ENCODE measurements around the gene AHDC1. TPM values are rescaled to one million over a fixed set of nuclear protein-coding genes. Genes with fewer than 3 reads are reported as not detected.
A peak's percentile ranks its signal among the peaks of the same experiment; 100 is the strongest.

AHDC1 gene, protein sequence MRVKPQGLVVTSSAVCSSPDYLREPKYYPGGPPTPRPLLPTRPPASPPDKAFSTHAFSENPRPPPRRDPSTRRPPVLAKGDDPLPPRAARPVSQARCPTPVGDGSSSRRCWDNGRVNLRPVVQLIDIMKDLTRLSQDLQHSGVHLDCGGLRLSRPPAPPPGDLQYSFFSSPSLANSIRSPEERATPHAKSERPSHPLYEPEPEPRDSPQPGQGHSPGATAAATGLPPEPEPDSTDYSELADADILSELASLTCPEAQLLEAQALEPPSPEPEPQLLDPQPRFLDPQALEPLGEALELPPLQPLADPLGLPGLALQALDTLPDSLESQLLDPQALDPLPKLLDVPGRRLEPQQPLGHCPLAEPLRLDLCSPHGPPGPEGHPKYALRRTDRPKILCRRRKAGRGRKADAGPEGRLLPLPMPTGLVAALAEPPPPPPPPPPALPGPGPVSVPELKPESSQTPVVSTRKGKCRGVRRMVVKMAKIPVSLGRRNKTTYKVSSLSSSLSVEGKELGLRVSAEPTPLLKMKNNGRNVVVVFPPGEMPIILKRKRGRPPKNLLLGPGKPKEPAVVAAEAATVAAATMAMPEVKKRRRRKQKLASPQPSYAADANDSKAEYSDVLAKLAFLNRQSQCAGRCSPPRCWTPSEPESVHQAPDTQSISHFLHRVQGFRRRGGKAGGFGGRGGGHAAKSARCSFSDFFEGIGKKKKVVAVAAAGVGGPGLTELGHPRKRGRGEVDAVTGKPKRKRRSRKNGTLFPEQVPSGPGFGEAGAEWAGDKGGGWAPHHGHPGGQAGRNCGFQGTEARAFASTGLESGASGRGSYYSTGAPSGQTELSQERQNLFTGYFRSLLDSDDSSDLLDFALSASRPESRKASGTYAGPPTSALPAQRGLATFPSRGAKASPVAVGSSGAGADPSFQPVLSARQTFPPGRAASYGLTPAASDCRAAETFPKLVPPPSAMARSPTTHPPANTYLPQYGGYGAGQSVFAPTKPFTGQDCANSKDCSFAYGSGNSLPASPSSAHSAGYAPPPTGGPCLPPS (N-terminal part only)
- total RNA-seq (10 to 100 TPM; 21.9 to 26.4 (median 23.1) TPM), total RNA-seq (4.1 to 27.1 (median 13.0) reads per million in 29 experiments)
- 8.0 TPM for total RNA-seq (2013)

- peak within 1 kb of the TSS; percentile 69 to 76 for H3K4me3 ChIP-seq (ENCODE audit: control insufficient read depth in 1 of 2, extremely low read depth in 1 of 2, low read length in 1 of 2)
- no peaks in the 10 kb centered on the region for H3K9me3 ChIP-seq
- Mint-ChIP-seq H3K27ac (peak within 1 kb of the TSS; percentile 79 to 81), H3K4me3 (peak within 1 kb of the TSS; percentile 86 to 91 (median 90)), H3K36me3 (no peaks in the 10 kb centered on the region), H3K4me1 (peaks cover 41 to 51% (median 47%) of the 10 kb centered on the region in 3 donors), H3K9me3 (no peaks in the 10 kb centered on the region), H3K27me3 (no peaks in the 10 kb centered on the region)
- DNase-seq = peak; percentile 77 to 95 (median 91)
- H3K27ac ChIP-seq (ENCODE audit: low read length) = peak within 1 kb of the TSS; percentile 40
- H3K36me3 ChIP-seq (ENCODE audit: control insufficient read depth in 2 of 2, extremely low read depth in 1 of 2, insufficient read depth in 1 of 2, low read length in 1 of 2) = no peaks in the 10 kb centered on the region
- H3K4me1 ChIP-seq (ENCODE audit: control insufficient read depth in 1 of 2, extremely low read depth in 1 of 2, insufficient read depth in 2 of 2, low read length in 2 of 2) = peaks cover 23 to 70% of the 10 kb centered on the region in 2 experiments
- WGBS (ENCODE audit: insufficient coverage) = under 1% methylated on average over 53 of the region's 74 CpGs
- ATAC-seq (replicated peaks in 1 of 4) = peak; percentile 84 to 88 (median 85)
- POLR2A ChIA-PET = interaction anchor here (0.5 to 1.0 kb wide), 5 partner anchors 35 to 1172 kb away, joined by 3 to 4 read pairs (median 3); partner anchors contain the start of gene DHDDS (in 1 of the 2)
- no peaks in the 10 kb centered on the region for H3K27me3 ChIP-seq (replicated peaks in 1 of 2; ENCODE audit: control insufficient read depth in 2 of 2, extremely low read depth in 1 of 2, insufficient read depth in 2 of 2, low read length in 1 of 2)
- CTCF ChIA-PET = interaction anchor here (0.6 to 1.9 kb wide), 14 partner anchors 14 to 495 kb away, joined by 3 to 9 read pairs (median 6); no protein-coding TSS in a partner anchor
Measured at GRCh38 chr1:27603681-27604578, at the start of gene AHDC1. AHDC1 (minus strand) TSS chr1:27604144; CDS start chr1:27552115, 52,029 bp downstream.

DNA sequence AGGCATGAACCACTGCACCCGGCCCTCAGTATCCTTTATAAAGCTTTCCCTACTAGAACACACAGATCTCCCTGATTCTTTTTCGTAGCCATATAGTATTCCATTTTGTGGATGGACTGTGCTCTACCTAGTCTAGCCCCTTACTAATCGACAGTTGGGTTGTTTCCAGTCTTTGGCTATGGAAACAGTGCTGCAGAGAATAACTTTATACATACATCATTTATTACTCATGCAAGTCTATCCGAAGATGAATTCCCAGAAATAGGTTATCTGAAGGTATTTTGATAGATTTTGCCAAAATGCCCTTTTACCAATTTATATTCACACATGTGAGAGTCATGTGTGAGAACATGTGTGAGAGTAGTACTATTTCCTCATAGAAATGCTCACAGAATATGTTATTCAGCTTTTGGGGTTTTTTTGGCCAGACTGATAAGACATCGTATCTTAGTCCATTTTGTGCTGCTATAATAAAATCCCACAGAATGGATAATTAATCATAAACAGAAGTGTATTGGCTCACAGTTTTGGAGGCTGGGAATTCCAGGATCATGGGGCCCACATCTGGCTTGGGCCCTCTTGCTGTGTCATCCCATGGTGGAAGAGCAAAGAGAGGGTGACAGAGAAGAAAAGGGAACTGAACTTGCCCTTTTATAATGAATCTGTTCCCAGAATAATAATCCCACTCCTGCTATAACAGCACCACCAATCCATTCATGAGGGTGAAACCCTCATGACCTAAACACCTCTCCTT, 48.3 kb upstream of the AHDC1 start:
- Mint-ChIP-seq H3K36me3 (no peaks in the 10 kb centered on the region), H3K27me3 (no peaks in the 10 kb centered on the region), H3K27ac (peak overlapping the region in 1 of 2 donors; percentile 39), H3K4me1 (peaks cover 12 to 17% (median 16%) of the 10 kb centered on the region in 3 donors), H3K9me3 (no peaks in the 10 kb centered on the region), H3K4me3 (no peak overlapping the region)
- Histone ChIP-seq H3K27ac (ENCODE audit: low read length) (no peak overlapping the region), H3K4me3 (ENCODE audit: control insufficient read depth in 1 of 2, extremely low read depth in 1 of 2, low read length in 1 of 2) (no peak overlapping the region), H3K4me1 (ENCODE audit: control insufficient read depth in 1 of 2, extremely low read depth in 1 of 2, insufficient read depth in 2 of 2, low read length in 2 of 2) (no peaks in the 10 kb centered on the region), H3K9me3 (no peaks in the 10 kb centered on the region), H3K36me3 (ENCODE audit: control insufficient read depth in 2 of 2, extremely low read depth in 1 of 2, insufficient read depth in 1 of 2, low read length in 1 of 2) (no peaks in the 10 kb centered on the region), H3K27me3 (replicated peaks in 1 of 2; ENCODE audit: control insufficient read depth in 2 of 2, extremely low read depth in 1 of 2, insufficient read depth in 2 of 2, low read length in 1 of 2) (no peaks in the 10 kb centered on the region)
- ATAC-seq (replicated peaks in 1 of 4) (no peak), DNase-seq (no peak)
- ChIA-PET CTCF (interaction anchor here in 1 of 2 donors (0.6 to 1.5 kb wide), 3 partner anchors 10 to 204 kb away, joined by 3 to 5 read pairs (median 5); no protein-coding TSS in a partner anchor), POLR2A (no interaction called here)
- 100% methylated on average over 1 of the region's 5 CpGs for WGBS (ENCODE audit: insufficient coverage)

DNA sequence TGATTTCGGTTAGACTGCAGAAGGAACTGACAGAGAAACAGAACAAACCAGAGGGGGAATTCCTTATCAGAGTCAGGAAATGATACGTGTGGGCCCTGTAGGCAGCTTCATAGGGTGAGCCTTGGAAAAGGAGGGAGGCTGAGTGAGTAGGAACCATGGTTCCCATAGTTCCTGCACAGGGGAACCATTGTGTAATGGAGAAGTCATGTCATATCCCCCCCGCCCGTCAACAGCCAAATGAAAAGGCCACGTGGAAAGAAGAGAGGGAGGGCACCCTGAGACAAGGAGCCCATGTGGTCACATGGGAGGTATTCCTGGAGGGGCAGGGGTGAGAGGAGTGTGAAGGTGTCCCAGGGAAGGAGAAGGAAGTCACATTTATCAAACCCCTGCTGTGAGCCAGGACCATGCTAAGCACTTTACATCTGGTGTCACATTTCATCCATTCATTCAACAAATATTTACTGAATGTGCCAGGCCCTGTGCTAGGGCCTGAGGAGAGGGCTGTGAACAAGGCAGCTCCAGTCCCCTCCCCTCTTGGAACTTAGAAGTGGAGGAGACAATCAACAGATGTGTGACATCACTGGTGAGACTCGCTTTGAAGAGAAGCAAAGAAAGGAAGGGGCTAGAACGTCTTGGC, 46.7 kb upstream of the AHDC1 start:
- POLR2A ChIA-PET = no interaction called here
- no peaks in the 10 kb centered on the region for H3K4me1 ChIP-seq (ENCODE audit: control insufficient read depth in 1 of 2, extremely low read depth in 1 of 2, insufficient read depth in 2 of 2, low read length in 2 of 2)
- ATAC-seq (replicated peaks in 1 of 4) (peak in 1 of 4 experiments; percentile 39), DNase-seq (no peak)
- CTCF ChIA-PET = interaction anchor here in 1 of 2 donors (0.6 to 1.3 kb wide), 3 partner anchors 12 to 608 kb away, joined by 3 to 6 read pairs (median 3); no protein-coding TSS in a partner anchor
- Mint-ChIP-seq H3K4me3 (no peak overlapping the region), H3K27me3 (no peaks in the 10 kb centered on the region), H3K27ac (peak overlapping the region; percentile 8 to 17), H3K4me1 (peaks cover 12 to 29% (median 16%) of the 10 kb centered on the region in 3 donors), H3K9me3 (no peaks in the 10 kb centered on the region), H3K36me3 (no peaks in the 10 kb centered on the region)
- H3K4me3 ChIP-seq (ENCODE audit: control insufficient read depth in 1 of 2, extremely low read depth in 1 of 2, low read length in 1 of 2) = no peak overlapping the region
- no peak overlapping the region for H3K27ac ChIP-seq (ENCODE audit: low read length)
- H3K36me3 ChIP-seq (ENCODE audit: control insufficient read depth in 2 of 2, extremely low read depth in 1 of 2, insufficient read depth in 1 of 2, low read length in 1 of 2) = no peaks in the 10 kb centered on the region
- 66% methylated on average over 7 of the region's 7 CpGs for WGBS (ENCODE audit: insufficient coverage)
- no peaks in the 10 kb centered on the region for H3K9me3 ChIP-seq
- H3K27me3 ChIP-seq (replicated peaks in 1 of 2; ENCODE audit: control insufficient read depth in 2 of 2, extremely low read depth in 1 of 2, insufficient read depth in 2 of 2, low read length in 1 of 2) = no peaks in the 10 kb centered on the region

GRCh38 chr1:27650171-27650538, 46.2 kb upstream of the AHDC1 start:
- H3K4me1 ChIP-seq (ENCODE audit: control insufficient read depth in 1 of 2, extremely low read depth in 1 of 2, insufficient read depth in 2 of 2, low read length in 2 of 2) = no peaks in the 10 kb centered on the region
- DNase-seq = no peak
- H3K27me3 ChIP-seq (replicated peaks in 1 of 2; ENCODE audit: control insufficient read depth in 2 of 2, extremely low read depth in 1 of 2, insufficient read depth in 2 of 2, low read length in 1 of 2) = no peaks in the 10 kb centered on the region
- ATAC-seq (replicated peaks in 1 of 4) = no peak
- no peaks in the 10 kb centered on the region for H3K9me3 ChIP-seq
- H3K4me3 ChIP-seq (ENCODE audit: control insufficient read depth in 1 of 2, extremely low read depth in 1 of 2, low read length in 1 of 2) = no peak overlapping the region
- ChIA-PET POLR2A (interaction anchor here in 1 of 2 donors (0.7 kb wide), 1 partner anchor 34 kb away, joined by 3 read pairs; no protein-coding TSS in a partner anchor), CTCF (interaction anchor here (0.6 to 0.7 kb wide), 3 partner anchors 10 to 205 kb away, joined by 3 to 7 read pairs (median 3); no protein-coding TSS in a partner anchor)
- Mint-ChIP-seq H3K4me3 (no peak overlapping the region), H3K9me3 (no peaks in the 10 kb centered on the region), H3K27me3 (no peaks in the 10 kb centered on the region), H3K4me1 (peaks cover 12 to 33% (median 16%) of the 10 kb centered on the region in 3 donors), H3K27ac (no peak overlapping the region), H3K36me3 (no peaks in the 10 kb centered on the region)
- H3K36me3 ChIP-seq (ENCODE audit: control insufficient read depth in 2 of 2, extremely low read depth in 1 of 2, insufficient read depth in 1 of 2, low read length in 1 of 2) = no peaks in the 10 kb centered on the region
- H3K27ac ChIP-seq (ENCODE audit: low read length) = no peak overlapping the region
- WGBS (ENCODE audit: insufficient coverage) = no CpG with 5 or more reads among the region's 1 CpG

DNA sequence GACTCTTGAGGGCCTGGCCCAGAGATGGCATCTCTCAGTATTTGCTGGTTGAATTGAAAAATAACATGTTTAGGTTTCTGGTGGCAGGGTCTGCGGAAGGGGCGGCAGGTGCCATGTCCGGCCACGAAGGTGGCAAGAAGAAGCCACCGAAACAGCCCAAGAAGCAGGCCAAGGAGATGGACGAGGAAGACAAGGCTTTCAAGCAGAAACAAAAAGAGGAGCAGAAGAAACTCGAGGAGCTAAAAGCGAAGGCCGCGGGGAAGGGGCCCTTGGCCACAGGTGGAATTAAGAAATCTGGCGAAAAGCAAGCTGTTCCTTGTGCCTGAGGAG, 45.3 kb upstream of the AHDC1 start:
- CTCF ChIA-PET = interaction anchor here (0.6 to 0.7 kb wide), 3 partner anchors 9 to 144 kb away, joined by 3 to 7 read pairs (median 4); no protein-coding TSS in a partner anchor

More for the DNA sequence above, 45.3 kb upstream of the AHDC1 start:
- Histone ChIP-seq H3K27ac (ENCODE audit: low read length) (no peak overlapping the region), H3K4me1 (ENCODE audit: control insufficient read depth in 1 of 2, extremely low read depth in 1 of 2, insufficient read depth in 2 of 2, low read length in 2 of 2) (peaks cover 0 to 3% of the 10 kb centered on the region in 2 experiments), H3K4me3 (ENCODE audit: control insufficient read depth in 1 of 2, extremely low read depth in 1 of 2, low read length in 1 of 2) (no peak overlapping the region), H3K9me3 (no peaks in the 10 kb centered on the region), H3K27me3 (replicated peaks in 1 of 2; ENCODE audit: control insufficient read depth in 2 of 2, extremely low read depth in 1 of 2, insufficient read depth in 2 of 2, low read length in 1 of 2) (no peaks in the 10 kb centered on the region), H3K36me3 (ENCODE audit: control insufficient read depth in 2 of 2, extremely low read depth in 1 of 2, insufficient read depth in 1 of 2, low read length in 1 of 2) (no peaks in the 10 kb centered on the region)
- H3K9me3 Mint-ChIP-seq = no peaks in the 10 kb centered on the region
- DNase-seq = no peak
- H3K4me3 Mint-ChIP-seq = no peak overlapping the region
- POLR2A ChIA-PET = no interaction called here
- WGBS (ENCODE audit: insufficient coverage) = 96% methylated on average over 4 of the region's 11 CpGs
- H3K4me1 Mint-ChIP-seq = peaks cover 16 to 40% (median 17%) of the 10 kb centered on the region in 3 donors
- no peak for ATAC-seq (replicated peaks in 1 of 4)
- no peak overlapping the region for H3K27ac Mint-ChIP-seq
- no peaks in the 10 kb centered on the region for H3K27me3 Mint-ChIP-seq
- no peaks in the 10 kb centered on the region for H3K36me3 Mint-ChIP-seq

All from T-cell (primary cell).